CD4-positive, alpha-beta T cell treated with Interferon alpha-2 for 1 hour (primary cell): Measurements from ENCODE around the gene UBTF.

Source experiments
- DNase-seq, 2 donors: peaks; one replicate each; pipeline ENCODE4 v3.0.0-alpha.2; 2020 to 2022

Gene UBTF

GRCh38 chr17:44197107-44197506 lies 22.4 kb downstream of the UBTF start:
- DNase-seq = no peak

- no peak for DNase-seq
Measured at GRCh38 chr17:44193326-44194084, 26.0 kb downstream of the UBTF start.

GRCh38 chr17:44192750-44193149 lies 26.7 kb downstream of the UBTF start:
- no peak for DNase-seq

GRCh38 chr17:44191941-44192496 lies 27.5 kb downstream of the UBTF start:
- DNase-seq = no peak

- DNase-seq = no peak
Measured at GRCh38 chr17:44191369-44191768, 28.1 kb downstream of the UBTF start.

GRCh38 chr17:44190481-44190880 lies 29.0 kb downstream of the UBTF start:
- DNase-seq = no peak

GRCh38 chr17:44188576-44189403 lies 30.7 kb downstream of the UBTF start:
- DNase-seq = no peak

- peak; percentile 66 to 75 for DNase-seq
Measured at GRCh38 chr17:44187131-44187899, 32.2 kb downstream of the UBTF start.

- DNase-seq = peak; percentile 99
Measured at GRCh38 chr17:44186307-44187130, 33.0 kb downstream of the UBTF start, which contains the start of gene TMUB2. Gene TMUB2, plus strand, starts transcription at chr17:44186972. Its CDS starts 737 bp downstream, at chr17:44187709.

- DNase-seq = no peak
Measured at GRCh38 chr17:44184212-44184810, 35.2 kb downstream of the UBTF start.

GRCh38 chr17:44183024-44183423 lies 36.5 kb downstream of the UBTF start:
- no peak for DNase-seq

- DNase-seq = no peak
Measured at GRCh38 chr17:44178133-44178532, 41.3 kb downstream of the UBTF start.

GRCh38 chr17:44177640-44178039 lies 41.8 kb downstream of the UBTF start:
- DNase-seq = no peak

- no peak for DNase-seq
Measured at GRCh38 chr17:44176671-44177501, 42.6 kb downstream of the UBTF start.

GRCh38 chr17:44176257-44176656 lies 43.2 kb downstream of the UBTF start:
- DNase-seq = no peak

- no peak for DNase-seq
Measured at GRCh38 chr17:44174427-44174826, 45.0 kb downstream of the UBTF start.

GRCh38 chr17:44171931-44172455 lies 47.5 kb downstream of the UBTF start:
- DNase-seq = no peak

- no peak for DNase-seq
Measured at GRCh38 chr17:44170499-44171201, 48.8 kb downstream of the UBTF start, which contains the start of gene ASB16. Gene ASB16, plus strand, starts transcription at chr17:44170704. Its CDS starts 86 bp downstream, at chr17:44170790.

- no peak for DNase-seq
Measured at GRCh38 chr17:44170135-44170498, 49.4 kb downstream of the UBTF start.
